NCI-H82 treated with DMSO at 0.1 percent for 48 hours (cell line): ENCODE measurements around the gene MYCN.
"Not testable (repeated sequence)": the region's sequence is repeated elsewhere in the genome, so short reads cannot be mapped to it uniquely, and the experiment has no call there.

Experiments
- DNase-seq: peaks from one replicate; lab custom pipeline; 2025; ENCODE audit not compliant: unreplicated experiment; lab: John Stamatoyannopoulos, UW

Gene MYCN

DNA sequence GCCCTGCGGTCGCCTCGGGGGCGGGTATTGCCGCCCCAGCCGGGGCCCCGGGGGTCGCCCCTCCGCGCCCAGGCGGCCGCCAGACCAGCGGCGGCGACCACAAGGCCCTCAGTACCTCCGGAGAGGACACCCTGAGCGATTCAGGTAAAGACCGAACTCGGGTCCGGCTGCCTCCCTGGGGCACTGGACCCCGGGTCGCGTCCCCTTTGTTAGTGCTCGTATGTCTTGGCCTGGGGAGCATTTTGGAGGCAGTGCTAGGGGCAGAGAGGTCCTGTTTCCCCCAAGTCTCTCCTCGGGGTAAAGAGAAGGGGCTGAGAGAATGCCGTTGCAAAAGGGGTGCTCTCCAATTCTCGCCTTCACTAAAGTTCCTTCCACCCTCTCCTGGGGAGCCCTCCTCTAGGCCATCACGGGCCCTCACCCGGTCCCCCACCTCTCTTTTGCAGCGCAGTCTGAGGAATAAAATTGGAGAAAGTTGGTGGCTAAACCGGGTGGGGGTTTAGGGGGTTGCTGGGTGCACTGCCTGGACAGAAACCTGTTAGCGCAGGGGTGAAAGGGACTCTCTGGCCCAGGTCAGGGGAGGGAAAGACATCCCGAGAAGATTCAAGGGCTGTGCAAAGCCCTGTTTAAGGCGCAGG is 2.5 kb downstream of the MYCN start:
- DNase-seq, result no peak

DNA sequence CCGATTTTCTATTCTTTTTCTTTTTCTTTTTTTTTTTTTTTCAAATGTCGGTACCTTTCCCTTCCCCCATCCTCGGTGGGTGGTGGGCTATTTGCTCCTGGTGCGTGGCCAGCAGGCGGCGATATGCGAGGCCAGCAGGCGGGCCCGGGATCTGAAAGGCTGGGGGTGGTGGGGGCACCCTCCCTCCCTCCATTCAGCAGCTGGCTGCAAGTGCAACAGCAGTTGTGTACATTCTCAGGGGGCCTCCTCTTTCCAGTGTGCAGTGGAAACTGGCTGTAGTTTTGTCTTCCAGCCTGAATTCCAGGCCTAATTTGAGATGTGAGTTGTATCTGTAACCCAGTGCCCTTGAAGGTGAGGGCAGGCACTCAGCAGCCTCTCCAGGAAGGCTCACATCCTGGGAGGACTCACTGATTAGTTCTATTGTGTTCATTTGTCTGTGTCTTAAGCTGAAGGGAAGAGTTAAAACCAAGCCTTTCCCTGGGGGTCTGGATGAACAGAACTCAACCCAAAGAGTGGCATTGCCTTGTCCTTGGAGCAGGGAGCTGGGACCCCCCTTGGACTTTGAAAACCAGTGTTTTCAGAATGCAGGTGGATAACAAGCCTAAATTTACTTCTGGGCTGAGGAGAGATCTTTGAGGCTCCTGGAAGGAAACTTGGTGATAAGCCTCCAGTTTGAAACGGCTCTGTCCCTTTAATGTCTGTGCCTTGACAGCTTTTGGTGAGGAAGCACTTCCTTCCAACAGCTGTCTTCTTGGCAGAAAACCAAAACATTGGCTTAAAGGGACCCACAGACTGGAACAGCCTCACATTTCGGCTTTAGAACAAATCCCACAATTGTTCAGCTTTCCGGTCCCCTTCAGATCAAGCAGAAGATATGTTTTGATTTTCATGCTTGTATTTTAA is 3.3 kb downstream of the MYCN start:
- DNase-seq, result peak; percentile 64

DNA sequence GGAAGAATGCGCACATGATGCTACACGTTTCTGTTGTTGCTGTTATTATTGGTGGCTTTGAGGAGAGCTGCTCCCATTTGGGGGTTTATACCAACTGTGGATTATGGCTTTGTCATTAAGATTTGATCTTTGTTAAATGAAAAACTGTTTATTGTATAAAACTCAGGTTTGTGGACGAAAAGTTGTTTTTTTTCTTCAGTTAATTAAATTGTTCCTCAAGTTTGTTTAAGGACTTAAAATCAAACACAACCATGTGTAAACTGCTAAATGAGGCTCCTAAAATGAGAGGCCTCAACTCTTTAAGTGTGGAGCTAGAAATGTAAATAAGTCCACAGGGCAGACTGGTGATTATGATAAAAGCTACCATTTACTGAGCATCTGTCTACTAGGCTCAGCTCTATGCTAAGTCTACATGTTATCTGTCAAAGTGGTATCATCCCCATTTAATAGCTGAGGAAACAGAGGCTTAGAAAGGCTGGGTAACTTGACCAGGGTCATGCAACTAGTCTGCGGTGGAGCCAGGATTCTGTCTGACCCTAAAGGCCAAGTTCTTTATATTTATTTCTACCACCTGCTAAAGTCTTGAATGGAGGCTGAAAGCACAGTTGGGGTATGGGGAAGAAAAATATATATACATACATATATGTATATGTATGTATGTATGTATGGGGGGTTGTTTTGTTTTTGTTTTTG is 4.1 kb downstream of the MYCN start:
- DNase-seq, result peak; percentile 55

DNA sequence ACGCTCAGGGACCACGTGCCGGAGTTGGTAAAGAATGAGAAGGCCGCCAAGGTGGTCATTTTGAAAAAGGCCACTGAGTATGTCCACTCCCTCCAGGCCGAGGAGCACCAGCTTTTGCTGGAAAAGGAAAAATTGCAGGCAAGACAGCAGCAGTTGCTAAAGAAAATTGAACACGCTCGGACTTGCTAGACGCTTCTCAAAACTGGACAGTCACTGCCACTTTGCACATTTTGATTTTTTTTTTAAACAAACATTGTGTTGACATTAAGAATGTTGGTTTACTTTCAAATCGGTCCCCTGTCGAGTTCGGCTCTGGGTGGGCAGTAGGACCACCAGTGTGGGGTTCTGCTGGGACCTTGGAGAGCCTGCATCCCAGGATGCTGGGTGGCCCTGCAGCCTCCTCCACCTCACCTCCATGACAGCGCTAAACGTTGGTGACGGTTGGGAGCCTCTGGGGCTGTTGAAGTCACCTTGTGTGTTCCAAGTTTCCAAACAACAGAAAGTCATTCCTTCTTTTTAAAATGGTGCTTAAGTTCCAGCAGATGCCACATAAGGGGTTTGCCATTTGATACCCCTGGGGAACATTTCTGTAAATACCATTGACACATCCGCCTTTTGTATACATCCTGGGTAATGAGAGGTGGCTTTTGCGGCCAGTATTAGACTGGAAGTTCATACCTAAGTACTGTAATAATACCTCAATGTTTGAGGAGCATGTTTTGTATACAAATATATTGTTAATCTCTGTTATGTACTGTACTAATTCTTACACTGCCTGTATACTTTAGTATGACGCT is 5.8 kb downstream of the MYCN start:
- no peak for DNase-seq

DNA sequence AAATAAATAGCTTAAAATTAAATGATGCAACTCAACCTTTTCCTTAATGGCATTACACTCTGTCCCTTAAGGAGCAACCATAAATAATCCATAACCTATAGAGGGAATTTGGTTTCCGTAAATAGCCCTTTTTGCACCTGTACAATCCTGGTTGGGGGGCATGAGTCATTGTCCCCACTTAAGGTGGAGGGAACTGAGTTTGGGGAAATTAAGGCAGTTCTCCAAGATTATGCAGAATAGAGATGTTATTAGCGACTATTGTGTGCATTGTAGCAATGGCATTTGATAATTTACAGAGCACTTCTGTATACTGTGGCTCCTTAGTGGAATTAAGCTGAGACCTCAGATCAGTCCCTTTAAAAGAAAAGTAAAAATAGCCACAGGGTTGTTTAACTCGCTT is 6.6 kb downstream of the MYCN start:
- no peak for DNase-seq

DNA sequence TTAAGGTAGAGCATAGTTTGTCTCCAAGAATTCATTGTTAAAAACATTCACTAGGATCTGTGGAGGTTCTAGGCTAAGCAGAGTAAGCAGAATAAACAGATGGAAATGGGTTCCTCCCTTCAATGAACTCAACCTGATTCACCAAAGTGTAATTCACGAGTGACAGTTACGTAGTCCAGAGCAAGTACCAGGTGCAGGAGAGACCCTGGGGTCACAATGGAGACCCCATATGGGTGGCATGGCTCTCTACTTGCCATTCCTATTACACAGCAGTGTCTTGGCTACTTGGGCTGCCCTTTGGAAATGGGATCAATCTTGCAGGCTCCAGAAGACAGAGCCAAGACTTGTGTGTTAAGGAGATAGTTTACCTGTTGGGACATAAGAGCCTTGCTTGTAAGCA is 7.1 kb downstream of the MYCN start:
- no peak for DNase-seq

DNA sequence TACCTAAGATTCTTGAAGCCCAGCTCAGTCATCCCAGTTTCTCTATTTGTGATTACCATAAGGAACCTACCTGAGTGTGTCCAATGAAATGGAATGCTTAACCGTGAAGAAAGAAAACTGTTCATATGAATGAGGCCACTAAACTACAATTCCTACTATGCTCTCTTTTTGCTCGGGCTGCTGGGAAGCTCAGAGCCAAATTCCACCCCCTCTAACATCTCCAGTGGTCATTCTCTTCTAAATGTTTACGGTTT is 8.3 kb downstream of the MYCN start:
- no peak for DNase-seq

DNA sequence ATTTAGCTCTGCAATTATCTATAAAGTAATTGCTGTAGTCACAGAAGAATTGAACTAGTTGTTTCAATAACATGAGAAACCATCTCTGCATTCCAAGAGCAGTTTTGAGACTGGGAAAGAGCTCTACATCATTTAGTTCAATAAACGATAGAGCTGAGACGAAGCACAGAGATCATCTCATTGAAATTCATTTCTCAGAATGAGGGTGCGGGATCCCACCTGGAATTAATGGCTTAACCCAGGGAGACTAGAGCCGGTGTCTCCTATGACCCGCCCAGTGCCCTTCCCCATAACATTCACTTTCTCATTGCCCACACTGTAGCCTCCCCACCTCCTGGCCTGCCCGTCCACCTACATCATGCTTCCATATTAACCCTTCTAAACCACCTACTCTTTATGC is 8.8 kb downstream of the MYCN start:
- DNase-seq, result no peak

DNA sequence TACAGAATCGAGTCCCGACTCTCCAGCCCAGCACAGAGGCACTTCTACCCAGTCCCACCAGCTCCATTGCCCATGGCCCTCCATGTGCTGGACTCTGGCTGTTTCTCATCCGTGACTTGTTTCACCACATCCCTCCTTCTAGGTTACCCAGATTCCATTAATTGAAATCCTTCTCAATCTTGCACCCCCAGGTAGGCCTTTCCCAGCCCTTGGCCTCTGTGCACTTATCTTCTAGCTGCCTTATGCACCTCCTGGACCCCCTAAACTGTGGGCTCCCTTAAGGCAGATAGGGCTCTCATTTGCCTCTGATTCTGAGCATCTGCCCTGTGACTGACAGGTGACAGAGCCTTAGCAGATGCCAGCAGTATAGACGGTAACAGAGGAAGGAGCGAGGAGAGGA is 9.2 kb downstream of the MYCN start:
- no peak for DNase-seq

DNA sequence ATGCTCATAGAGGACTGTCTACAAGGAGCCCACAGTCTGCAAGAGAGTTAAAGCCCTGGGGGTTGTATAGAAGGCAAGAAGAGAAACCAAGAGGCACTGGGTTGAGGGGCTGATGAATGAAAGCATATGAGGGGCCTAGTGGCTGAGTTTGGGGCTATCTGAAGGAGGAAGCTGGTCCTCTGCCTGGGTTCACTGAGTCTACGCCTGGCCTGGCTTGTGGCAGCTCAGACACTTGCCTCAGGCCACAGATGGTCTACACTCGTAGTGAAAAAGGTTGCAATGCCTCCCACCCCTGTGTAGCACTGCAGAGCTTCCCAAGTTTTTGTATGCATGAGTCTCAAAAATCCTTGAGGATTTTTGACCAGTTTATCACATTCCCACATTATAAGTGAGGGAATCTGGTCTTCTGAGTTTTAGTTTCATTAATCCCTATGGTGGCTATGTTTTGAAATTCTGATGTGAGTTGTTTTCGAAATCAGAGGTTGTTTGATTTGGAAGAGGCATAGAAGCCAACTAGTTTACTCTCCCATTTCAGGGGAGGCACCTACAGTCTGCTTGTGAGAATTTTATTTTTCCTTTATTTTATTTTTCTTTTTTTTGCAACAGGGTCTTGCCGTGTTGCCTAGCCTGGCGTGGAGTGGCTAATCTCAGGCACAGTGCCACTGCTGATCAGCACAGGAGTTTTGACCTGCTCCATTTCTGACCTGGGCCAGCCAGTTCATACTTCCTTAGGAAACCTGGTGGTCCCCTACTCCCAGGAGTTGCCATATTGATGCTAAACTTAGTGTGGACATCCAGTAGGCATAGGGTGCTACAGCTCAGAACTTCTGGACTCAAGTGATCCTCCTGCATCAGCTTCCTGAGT is 10.0 kb downstream of the MYCN start:
- no peak for DNase-seq

DNA sequence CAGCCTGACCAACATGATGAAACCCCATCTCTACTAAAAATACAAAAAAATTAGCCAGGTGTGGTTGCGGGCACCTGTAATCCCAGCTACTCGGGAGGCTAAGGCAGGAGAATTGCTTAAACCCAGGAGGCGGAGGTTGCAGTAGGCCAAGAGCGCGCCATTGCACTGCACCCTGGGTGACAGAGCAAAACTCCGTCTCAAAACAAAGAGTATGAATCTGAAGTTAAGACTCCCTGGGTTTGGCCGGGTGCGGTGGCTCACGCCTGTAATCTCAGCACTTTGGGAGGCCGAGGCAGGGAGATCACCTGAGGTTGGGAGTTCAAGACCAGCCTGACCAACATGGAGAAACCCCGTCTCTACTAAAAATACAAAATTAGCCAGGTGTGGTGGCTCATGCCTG is 11.6 kb downstream of the MYCN start:
- DNase-seq, result not testable (repeated sequence)

DNA sequence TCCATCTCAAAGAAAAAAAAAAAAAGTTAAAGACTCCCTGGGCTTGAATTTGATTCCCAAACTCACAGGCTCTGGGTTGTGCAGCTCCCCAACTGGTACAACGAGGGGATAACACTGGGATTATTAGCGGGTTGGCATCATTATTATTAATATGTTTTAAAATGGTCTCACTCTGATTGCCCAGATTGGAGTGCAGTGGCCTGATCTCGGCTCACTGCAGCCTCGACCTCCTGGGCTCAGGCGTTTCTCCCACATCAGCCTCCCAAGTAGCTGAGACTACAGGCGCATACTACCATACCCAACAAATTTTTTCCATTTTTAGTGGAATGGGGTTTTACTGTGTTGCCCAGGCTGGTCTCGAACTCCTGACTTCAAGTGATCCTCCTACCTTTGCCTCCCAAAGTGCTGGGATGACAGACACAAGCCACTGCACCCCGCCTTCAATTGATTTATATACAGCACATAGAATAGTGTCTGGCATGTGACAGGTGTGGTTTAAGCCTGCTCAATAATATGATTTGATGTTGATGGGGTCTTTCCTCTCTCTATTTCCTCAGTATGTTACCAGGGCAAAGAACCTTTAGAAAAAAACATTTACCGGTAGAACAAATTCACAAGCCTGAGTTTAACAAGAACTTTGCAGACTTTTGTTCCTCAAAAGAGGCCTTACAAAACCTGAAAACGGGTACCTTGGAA is 12.2 kb downstream of the MYCN start:
- DNase-seq, result no peak

DNA sequence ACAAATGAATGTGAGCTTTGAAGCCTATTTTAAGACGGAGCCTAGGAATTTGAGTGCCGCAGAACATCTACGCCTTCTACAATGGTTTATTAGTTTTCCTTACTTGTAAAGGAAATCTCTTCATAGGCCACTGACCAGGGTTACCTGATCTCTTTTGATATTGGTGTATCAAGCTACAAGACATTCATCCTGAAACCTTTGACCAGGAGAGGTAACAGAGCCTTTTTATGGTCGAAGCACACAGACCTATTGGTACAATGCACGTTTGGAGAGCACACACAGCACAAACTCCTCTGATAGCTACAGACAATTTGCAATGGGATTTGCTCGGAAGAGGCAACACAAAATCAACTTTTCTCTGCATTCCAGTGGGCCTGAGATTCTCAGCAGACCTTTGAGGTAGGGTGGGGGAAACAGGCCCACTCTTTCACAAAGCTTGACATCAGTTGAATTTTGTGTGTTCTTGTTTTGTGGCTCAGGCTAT is 12.8 kb downstream of the MYCN start:
- DNase-seq, result no peak

DNA sequence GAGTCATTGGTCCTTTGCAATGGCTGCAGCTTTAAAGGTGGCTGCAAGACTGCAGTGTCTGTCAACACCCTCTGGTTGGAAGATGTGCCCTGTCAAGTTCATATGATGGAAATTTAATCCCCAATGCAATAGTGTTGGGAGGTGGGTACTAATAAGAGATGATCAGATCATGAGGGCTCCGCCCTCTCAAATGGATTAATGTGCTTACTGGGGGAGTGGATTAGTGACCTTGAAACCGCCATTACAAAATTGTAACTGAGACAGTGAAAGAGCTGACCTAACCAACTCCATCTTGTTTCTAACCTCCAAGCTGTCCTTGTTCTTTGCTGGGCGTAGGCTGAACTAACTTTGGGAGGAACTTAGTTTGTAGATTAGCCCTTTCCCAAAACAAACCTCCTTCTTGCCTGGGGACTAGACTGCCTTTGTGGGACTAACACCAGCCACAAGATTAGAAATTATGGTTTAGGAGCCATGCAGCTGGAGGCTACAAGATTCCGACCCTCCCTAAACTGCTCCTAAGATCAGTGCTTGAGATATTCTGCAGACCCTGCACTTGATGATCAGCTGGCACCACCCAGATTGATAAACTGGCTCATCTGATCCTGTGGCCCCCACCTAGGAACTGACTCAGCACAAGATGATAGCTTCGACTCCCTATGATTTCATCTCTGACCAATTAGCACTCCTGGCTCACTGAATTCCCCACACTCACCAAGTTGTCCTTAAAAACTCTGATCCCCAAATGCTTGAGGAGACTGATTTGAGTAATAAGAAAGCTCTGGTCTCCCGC is 13.7 kb downstream of the MYCN start:
- DNase-seq, result peak; percentile 67

DNA sequence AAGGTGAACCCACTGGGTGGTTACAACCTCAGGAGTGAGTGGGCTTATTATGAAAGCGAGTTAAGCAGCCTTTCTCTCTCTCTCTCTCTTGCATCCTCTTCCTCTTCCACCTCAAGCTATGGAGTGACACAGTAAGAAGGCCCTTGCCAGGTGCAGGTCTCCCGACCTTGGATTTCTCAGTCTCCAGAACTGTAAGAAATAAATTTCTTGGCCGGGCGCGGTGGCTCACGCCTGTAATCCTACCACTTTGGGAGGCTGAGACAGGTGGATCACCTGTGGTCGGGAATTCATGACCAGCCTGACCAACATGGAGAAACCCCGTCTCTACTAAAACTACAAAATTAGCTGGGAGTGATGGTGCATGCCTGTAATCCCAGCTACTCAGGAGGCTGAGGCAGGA is 14.4 kb downstream of the MYCN start:
- no peak for DNase-seq

DNA sequence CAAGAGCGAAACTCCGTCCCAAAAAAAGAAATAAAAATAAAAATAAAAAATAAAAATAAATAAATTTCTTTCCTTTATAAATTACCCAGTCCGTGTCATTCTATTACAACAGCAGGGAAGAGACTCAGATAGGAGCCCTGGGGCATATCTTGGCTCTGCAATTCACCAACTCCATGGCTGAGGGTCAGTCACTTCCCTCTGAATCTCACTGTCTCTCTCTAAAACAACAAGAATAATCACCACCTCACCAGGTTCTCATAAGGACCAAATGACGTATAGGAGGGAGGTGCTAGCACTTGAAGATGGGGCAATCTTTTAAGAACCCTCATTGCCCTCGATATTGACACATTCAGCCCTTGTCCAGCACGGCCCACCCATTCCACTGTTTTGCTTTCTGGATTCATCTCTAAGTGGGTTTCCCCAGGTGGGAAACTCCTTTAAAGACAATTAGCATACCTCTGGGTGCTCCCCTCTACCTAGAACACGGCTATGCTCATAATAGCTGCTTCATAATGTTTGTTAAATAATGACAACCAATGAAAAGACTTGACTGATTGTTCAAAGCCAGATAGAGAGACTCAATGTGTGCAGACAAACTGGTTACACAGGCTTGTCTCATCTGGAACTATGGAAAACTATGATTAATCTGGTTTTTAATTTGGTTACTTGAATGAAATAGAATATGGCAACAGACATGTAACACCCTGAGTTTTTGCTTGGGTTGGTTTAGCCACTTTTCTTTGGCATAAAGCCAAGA is 15.1 kb downstream of the MYCN start:
- DNase-seq, result no peak

DNA sequence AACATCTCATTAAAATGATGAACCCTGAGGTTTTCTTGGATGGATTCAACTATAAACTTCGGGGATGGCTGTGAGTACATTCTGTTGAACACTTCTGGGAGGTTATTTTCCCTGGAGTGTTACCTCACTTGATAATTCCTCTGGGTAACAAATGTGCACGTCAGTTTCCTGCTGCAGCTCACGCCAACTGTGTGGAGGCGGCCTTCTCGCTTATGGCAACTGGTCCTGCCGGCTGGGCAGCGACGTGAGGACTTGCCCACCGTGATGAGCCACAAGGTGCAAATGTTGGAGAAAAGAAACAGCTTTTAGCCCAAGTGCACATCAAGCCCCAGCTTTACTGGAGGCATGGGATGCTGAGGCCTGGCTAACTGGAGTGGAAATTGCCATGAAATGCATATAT is 15.9 kb downstream of the MYCN start:
- DNase-seq, result no peak
